ENCODE data around the gene LHPP.

Gene LHPP

GRCh38 chr10:124476043-124476725, 14.6 kb downstream of the LHPP start:
- Histone ChIP-seq H3K36me3 (ENCODE audit: insufficient read depth, low read length) (no peaks in the 10 kb centered on the region), H3K9me3 (replicated peaks; ENCODE audit: low read length) (no peaks in the 10 kb centered on the region), H3K4me2 (ENCODE audit: low read length) (no peak overlapping the region), H3K9ac (ENCODE audit: low read depth, low read length) (no peak overlapping the region), H3K4me3 (ENCODE audit: low read length) (no peak overlapping the region), H3K4me1 (ENCODE audit: control insufficient read depth, insufficient read depth, low read length) (no peaks in the 10 kb centered on the region), H3K27me3 (ENCODE audit: control insufficient read depth, insufficient read depth, low read length) (no peaks in the 10 kb centered on the region)

- H3K36me3 ChIP-seq (ENCODE audit: insufficient read depth, low read length) = no peaks in the 10 kb centered on the region
- no peak overlapping the region for H3K4me3 ChIP-seq (ENCODE audit: low read length)
These were observed 16.2 kb downstream of the LHPP start for GRCh38 chr10:124477614-124478363.

GRCh38 chr10:124478515-124478914, 16.9 kb downstream of the LHPP start:
- Histone ChIP-seq H3K36me3 (ENCODE audit: insufficient read depth, low read length) (no peaks in the 10 kb centered on the region), H3K9ac (ENCODE audit: low read depth, low read length) (no peak overlapping the region)

More at GRCh38 chr10:124477614-124478363, 16.2 kb downstream of the LHPP start:
- no peaks in the 10 kb centered on the region for H3K9me3 ChIP-seq (replicated peaks; ENCODE audit: low read length)
- H3K4me2 ChIP-seq (ENCODE audit: low read length) = no peak overlapping the region
- no peaks in the 10 kb centered on the region for H3K27me3 ChIP-seq (ENCODE audit: control insufficient read depth, insufficient read depth, low read length)
- H3K4me1 ChIP-seq (ENCODE audit: control insufficient read depth, insufficient read depth, low read length) = no peaks in the 10 kb centered on the region
- H3K9ac ChIP-seq (ENCODE audit: low read depth, low read length) = no peak overlapping the region

GRCh38 chr10:124480860-124481259, 19.2 kb downstream of the LHPP start:
- Histone ChIP-seq H3K9me3 (replicated peaks; ENCODE audit: low read length) (no peaks in the 10 kb centered on the region), H3K36me3 (ENCODE audit: insufficient read depth, low read length) (no peaks in the 10 kb centered on the region), H3K9ac (ENCODE audit: low read depth, low read length) (no peak overlapping the region), H3K27me3 (ENCODE audit: control insufficient read depth, insufficient read depth, low read length) (no peaks in the 10 kb centered on the region), H3K4me1 (ENCODE audit: control insufficient read depth, insufficient read depth, low read length) (no peaks in the 10 kb centered on the region), H3K4me2 (ENCODE audit: low read length) (no peak overlapping the region), H3K4me3 (ENCODE audit: low read length) (no peak overlapping the region)

More at GRCh38 chr10:124478515-124478914, 16.9 kb downstream of the LHPP start:
- no peak overlapping the region for H3K4me3 ChIP-seq (ENCODE audit: low read length)
- no peaks in the 10 kb centered on the region for H3K27me3 ChIP-seq (ENCODE audit: control insufficient read depth, insufficient read depth, low read length)
- no peaks in the 10 kb centered on the region for H3K9me3 ChIP-seq (replicated peaks; ENCODE audit: low read length)
- no peak overlapping the region for H3K4me2 ChIP-seq (ENCODE audit: low read length)
- no peaks in the 10 kb centered on the region for H3K4me1 ChIP-seq (ENCODE audit: control insufficient read depth, insufficient read depth, low read length)

GRCh38 chr10:124481717-124482116, 20.1 kb downstream of the LHPP start:
- H3K4me1 ChIP-seq (ENCODE audit: control insufficient read depth, insufficient read depth, low read length) = no peaks in the 10 kb centered on the region
- H3K27me3 ChIP-seq (ENCODE audit: control insufficient read depth, insufficient read depth, low read length) = no peaks in the 10 kb centered on the region
- H3K36me3 ChIP-seq (ENCODE audit: insufficient read depth, low read length) = no peaks in the 10 kb centered on the region
- H3K4me3 ChIP-seq (ENCODE audit: low read length) = no peak overlapping the region
- no peak overlapping the region for H3K4me2 ChIP-seq (ENCODE audit: low read length)
- H3K9ac ChIP-seq (ENCODE audit: low read depth, low read length) = no peak overlapping the region
- H3K9me3 ChIP-seq (replicated peaks; ENCODE audit: low read length) = no peaks in the 10 kb centered on the region

- H3K9ac ChIP-seq (ENCODE audit: low read depth, low read length) = no peak overlapping the region
- no peaks in the 10 kb centered on the region for H3K9me3 ChIP-seq (replicated peaks; ENCODE audit: low read length)
- no peaks in the 10 kb centered on the region for H3K4me1 ChIP-seq (ENCODE audit: control insufficient read depth, insufficient read depth, low read length)
- H3K36me3 ChIP-seq (ENCODE audit: insufficient read depth, low read length) = no peaks in the 10 kb centered on the region
- H3K27me3 ChIP-seq (ENCODE audit: control insufficient read depth, insufficient read depth, low read length) = no peaks in the 10 kb centered on the region
- H3K4me3 ChIP-seq (ENCODE audit: low read length) = no peak overlapping the region
- H3K4me2 ChIP-seq (ENCODE audit: low read length) = no peak overlapping the region
These were observed 20.7 kb downstream of the LHPP start for GRCh38 chr10:124482236-124482800.

GRCh38 chr10:124482876-124483275, 21.3 kb downstream of the LHPP start:
- no peaks in the 10 kb centered on the region for H3K9me3 ChIP-seq (replicated peaks; ENCODE audit: low read length)
- no peaks in the 10 kb centered on the region for H3K36me3 ChIP-seq (ENCODE audit: insufficient read depth, low read length)
- no peak overlapping the region for H3K4me3 ChIP-seq (ENCODE audit: low read length)
- H3K27me3 ChIP-seq (ENCODE audit: control insufficient read depth, insufficient read depth, low read length) = no peaks in the 10 kb centered on the region
- no peaks in the 10 kb centered on the region for H3K4me1 ChIP-seq (ENCODE audit: control insufficient read depth, insufficient read depth, low read length)
- H3K9ac ChIP-seq (ENCODE audit: low read depth, low read length) = no peak overlapping the region
- no peak overlapping the region for H3K4me2 ChIP-seq (ENCODE audit: low read length)

GRCh38 chr10:124484031-124484430, 22.4 kb downstream of the LHPP start:
- Histone ChIP-seq H3K36me3 (ENCODE audit: insufficient read depth, low read length) (no peaks in the 10 kb centered on the region), H3K4me2 (ENCODE audit: low read length) (no peak overlapping the region), H3K4me1 (ENCODE audit: control insufficient read depth, insufficient read depth, low read length) (no peaks in the 10 kb centered on the region), H3K4me3 (ENCODE audit: low read length) (no peak overlapping the region), H3K27me3 (ENCODE audit: control insufficient read depth, insufficient read depth, low read length) (no peaks in the 10 kb centered on the region), H3K9ac (ENCODE audit: low read depth, low read length) (no peak overlapping the region), H3K9me3 (replicated peaks; ENCODE audit: low read length) (no peaks in the 10 kb centered on the region)

- H3K9ac ChIP-seq (ENCODE audit: low read depth, low read length) = no peak overlapping the region
- H3K27me3 ChIP-seq (ENCODE audit: control insufficient read depth, insufficient read depth, low read length) = no peaks in the 10 kb centered on the region
- H3K36me3 ChIP-seq (ENCODE audit: insufficient read depth, low read length) = no peaks in the 10 kb centered on the region
- H3K4me2 ChIP-seq (ENCODE audit: low read length) = no peak overlapping the region
- H3K9me3 ChIP-seq (replicated peaks; ENCODE audit: low read length) = no peaks in the 10 kb centered on the region
- no peak overlapping the region for H3K4me3 ChIP-seq (ENCODE audit: low read length)
- H3K4me1 ChIP-seq (ENCODE audit: control insufficient read depth, insufficient read depth, low read length) = no peaks in the 10 kb centered on the region
These were observed 23.0 kb downstream of the LHPP start for GRCh38 chr10:124484661-124485060.

- Histone ChIP-seq H3K4me1 (ENCODE audit: control insufficient read depth, insufficient read depth, low read length) (no peaks in the 10 kb centered on the region), H3K27me3 (ENCODE audit: control insufficient read depth, insufficient read depth, low read length) (no peaks in the 10 kb centered on the region), H3K4me2 (ENCODE audit: low read length) (no peak overlapping the region), H3K4me3 (ENCODE audit: low read length) (no peak overlapping the region), H3K9me3 (replicated peaks; ENCODE audit: low read length) (no peaks in the 10 kb centered on the region), H3K36me3 (ENCODE audit: insufficient read depth, low read length) (no peaks in the 10 kb centered on the region), H3K9ac (ENCODE audit: low read depth, low read length) (no peak overlapping the region)
These were observed 25.0 kb downstream of the LHPP start for GRCh38 chr10:124486635-124487034.

- H3K9me3 ChIP-seq (replicated peaks; ENCODE audit: low read length) = no peaks in the 10 kb centered on the region
- no peak overlapping the region for H3K4me3 ChIP-seq (ENCODE audit: low read length)
- H3K9ac ChIP-seq (ENCODE audit: low read depth, low read length) = no peak overlapping the region
- H3K27me3 ChIP-seq (ENCODE audit: control insufficient read depth, insufficient read depth, low read length) = no peaks in the 10 kb centered on the region
- H3K36me3 ChIP-seq (ENCODE audit: insufficient read depth, low read length) = no peaks in the 10 kb centered on the region
- H3K4me1 ChIP-seq (ENCODE audit: control insufficient read depth, insufficient read depth, low read length) = no peaks in the 10 kb centered on the region
- no peak overlapping the region for H3K4me2 ChIP-seq (ENCODE audit: low read length)
These were observed 29.5 kb downstream of the LHPP start for GRCh38 chr10:124491105-124491504.
